Measurements from ENCODE around the gene SLC38A8. TPM values are rescaled to one million over a fixed set of nuclear protein-coding genes. Genes with fewer than 3 reads are reported as not detected.

Gene SLC38A8
- total RNA-seq, 2 donors from 2014 or later: not detected

DNA sequence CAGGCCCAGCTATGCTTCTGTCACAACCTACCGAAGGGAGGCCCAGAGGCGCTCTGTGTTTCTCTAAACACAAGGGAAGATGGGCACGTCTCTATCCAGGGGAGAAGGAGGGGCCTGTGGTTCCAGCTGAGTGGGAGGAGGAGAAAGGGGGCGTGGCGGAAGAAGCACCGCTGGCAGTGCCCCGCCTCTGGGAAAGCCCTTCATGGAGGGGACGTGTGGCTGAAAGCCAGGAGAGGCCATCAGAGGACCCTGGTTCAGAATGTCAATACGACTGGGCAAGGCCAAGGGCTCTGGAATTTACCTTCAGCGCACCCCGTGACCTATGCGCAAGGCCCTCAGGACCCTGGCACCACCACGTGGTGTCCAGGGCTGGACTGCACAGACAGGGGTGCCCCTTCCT, 12.3 kb upstream of the SLC38A8 start:
- DNase-seq: no peak
- intact Hi-C loops (cut with DNase I): no loop called here
- no peak for ATAC-seq

DNA sequence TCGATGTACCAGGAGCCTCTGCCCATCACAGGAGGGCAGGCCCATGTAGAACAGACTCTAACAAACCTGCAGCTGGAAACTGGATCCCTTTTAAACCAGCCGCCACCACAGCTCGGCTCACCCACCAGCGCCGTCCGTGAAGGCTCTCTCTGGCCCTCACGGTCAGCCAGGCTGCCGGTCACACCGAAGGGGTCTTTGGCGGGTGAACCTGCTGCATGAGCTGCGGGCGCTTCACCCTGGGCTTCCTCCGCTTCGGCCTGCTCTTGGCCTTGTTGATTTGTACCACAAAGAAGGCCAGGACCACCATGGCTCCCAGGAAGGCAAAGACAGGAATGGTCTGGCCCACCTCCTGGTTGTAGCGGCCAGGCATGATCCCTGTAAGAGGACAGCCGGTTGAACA, 11.7 kb upstream of the SLC38A8 start:
- DNase-seq (no peak), ATAC-seq (no peak)
- intact Hi-C loops (cut with DNase I): no loop called here

DNA sequence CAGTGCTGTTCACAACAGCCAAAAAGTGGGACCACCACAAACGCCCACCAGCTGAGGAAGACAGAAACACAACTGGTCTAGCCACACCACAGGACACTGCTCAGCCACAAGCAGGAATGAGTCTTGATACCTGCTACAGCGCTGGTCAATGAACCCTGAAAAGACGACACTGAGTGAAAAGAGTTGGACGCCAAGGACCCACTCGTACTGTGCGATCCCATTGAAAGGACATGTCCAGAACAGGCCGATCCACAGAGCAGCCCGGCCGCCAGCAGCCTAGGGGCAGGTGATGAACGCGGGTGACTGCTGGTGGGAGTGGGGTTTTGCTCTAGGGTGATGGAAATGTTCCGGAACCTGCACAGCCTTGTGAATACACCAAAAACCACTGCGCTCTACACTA, 10.6 kb upstream of the SLC38A8 start:
- DNase-seq (peak; percentile 12), ATAC-seq (no peak)
- intact Hi-C loops (cut with DNase I): no loop called here

DNA sequence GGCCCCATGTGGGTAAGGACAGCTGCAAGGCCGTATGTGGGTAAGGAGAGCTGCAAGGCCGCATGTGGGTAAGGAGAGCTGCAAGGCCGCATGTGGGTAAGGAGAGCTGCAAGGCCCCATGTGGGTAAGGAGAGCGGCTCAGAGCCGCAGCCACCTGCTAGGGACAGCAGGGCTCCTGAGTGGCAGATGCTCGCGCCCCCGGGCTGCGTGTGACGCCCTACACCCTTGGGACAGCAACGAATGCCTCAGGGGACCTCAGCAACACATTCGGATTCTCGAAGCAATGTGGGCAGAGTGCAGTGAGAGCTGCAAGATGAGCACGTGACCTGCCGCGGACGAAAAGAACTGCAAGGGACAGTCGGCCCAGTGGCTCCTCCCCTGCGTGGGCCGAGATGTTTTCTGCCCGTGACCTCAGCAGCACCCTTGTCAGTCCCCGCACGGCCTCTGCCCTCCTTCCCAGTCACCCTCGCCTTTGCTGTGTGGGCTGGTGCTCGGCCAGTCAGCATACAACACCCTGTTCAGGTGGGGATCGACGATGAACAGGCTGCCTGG, 9.6 kb upstream of the SLC38A8 start:
- DNase-seq: peak; percentile 19
- peak in 1 of 2 donors; percentile 8 for ATAC-seq
- intact Hi-C loops (cut with DNase I): no loop called here

DNA sequence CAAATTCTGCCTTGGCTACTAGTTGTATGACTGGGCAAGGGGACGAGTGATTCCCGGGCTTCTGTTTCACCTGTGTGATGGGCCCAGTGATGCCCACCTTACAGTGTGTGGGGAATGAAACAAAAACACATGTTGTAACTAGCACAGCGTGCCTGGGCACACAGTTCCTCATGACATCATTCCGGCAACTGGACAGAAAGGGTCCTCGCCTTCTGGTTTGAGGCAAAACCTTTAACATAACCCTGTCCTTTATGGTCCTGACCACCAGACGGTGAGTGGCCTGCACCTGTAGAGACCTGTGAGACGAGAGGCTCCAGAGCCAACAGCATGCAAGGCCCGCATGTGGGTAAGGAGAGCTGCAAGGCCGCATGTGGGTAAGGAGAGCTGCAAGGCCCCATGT, 7.7 kb upstream of the SLC38A8 start:
- intact Hi-C loops (cut with DNase I): no loop called here
- ATAC-seq (no peak), DNase-seq (no peak)

DNA sequence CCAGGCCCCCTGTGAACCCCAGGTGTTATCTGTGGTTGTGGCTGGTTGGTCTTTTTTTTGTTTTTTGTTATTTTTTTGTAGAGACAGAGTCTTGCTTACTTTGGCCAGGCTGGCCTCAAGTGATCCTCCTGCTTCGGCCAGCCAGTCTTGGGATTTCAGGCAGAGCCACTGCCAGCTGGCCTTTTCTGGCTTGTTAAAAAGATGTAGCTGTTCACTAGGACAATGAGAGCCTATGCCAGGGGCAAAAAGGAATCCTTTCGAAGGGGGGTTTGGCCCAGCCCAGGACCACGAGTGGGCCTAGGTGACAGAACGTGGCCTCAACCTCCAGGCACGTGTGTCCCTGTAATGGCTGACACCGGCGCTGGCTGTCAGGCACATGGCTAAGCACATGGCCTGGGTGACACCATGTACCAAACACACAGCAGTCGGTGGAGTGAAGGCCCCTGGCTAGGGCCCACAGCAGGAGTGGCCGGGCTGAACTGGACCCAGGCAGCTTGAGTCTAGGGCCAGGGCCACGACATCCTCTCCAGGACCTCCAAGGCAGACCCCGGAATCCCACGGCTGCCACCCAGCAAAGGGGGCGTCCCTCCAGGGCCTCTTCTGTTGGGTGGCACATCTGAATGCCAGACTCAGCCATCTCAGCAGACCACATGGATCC, 6.9 kb upstream of the SLC38A8 start:
- ATAC-seq: peak in 1 of 2 donors; percentile 10
- intact Hi-C loops (cut with DNase I): no loop called here
- no peak for DNase-seq

DNA sequence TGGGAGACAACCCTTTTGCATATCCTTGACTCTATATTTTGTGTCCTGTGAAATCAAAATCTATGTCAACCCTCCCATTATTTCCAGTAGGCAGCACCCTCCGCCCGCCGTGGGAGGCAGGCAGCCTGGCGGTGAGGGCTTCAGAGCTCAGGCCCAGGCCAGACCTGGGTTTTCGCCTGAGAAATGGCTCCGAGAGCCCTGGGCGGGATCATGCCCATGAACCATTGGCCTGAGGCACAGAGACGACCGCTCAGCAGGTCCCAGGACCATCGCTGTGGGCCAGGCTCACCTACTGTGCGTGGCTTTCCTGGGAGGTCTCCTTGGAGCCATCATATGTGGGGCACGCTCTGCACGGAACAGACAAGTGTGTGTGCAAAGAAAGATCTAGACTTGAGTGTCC, 6.3 kb upstream of the SLC38A8 start:
- DNase-seq: no peak

DNA sequence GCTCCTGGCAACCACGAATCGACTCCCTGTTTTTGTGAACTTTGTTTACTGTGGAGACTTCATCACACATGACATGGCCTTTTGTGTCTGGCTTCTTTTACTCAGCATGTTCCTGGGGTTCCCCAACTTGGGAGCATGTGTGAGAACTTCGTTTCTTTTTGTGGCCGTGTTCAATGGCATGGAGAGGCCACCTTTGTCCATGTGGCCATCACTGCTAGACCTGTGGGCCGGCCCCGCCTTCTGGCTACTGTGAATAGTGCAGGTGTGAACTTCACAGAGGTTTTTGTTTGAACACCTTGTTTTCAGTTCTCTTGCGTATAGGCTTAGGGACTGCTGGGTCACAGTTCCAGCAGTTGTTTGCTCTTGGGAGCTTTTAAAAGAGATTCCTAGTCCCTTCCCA, 5.7 kb upstream of the SLC38A8 start:
- no peak for DNase-seq
- no peak for ATAC-seq
- intact Hi-C loops (cut with DNase I): no loop called here

More for the DNA sequence above, 6.3 kb upstream of the SLC38A8 start:
- ATAC-seq: no peak
- intact Hi-C loops (cut with DNase I): no loop called here

DNA sequence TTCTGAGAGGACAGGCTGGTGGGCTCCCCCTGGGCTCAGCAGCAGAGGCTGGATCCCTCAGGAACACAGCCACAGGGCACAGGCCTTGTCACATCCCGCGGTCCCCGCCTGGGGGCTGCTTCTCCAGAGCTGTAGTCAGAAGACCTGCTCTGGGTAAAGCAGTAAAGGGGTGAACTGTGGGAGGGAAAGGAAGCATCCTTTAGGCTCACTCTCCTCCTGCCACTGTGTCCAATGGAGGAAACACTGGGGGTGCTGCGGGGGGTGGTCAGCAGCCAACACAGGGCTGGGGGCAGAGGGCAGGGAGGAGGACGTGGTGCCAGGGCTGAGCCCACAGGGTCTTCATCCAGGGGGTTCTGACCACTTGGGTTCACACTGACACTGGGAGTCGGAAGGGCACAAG, 5.0 kb upstream of the SLC38A8 start:
- ATAC-seq (no peak), DNase-seq (no peak)
- intact Hi-C loops (cut with DNase I): no loop called here

DNA sequence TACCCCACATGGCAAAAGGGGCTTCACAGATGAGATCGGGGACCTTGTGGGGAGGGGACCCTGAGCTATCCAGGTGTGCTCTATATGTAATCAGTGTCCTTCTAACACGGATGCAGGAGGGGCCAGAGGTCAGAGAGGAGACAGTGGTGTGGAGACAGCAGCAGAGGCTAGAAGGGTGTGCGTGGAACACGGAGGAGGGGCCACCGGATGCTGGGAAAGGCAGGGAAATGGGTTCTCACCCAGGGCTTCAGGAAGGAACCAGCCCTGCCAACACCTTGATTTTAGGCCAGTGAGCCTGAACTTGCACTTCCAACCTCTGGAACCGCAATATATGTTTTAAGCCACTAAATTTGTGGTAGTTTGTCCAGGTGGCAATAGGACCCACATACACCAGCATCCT, 4.6 kb upstream of the SLC38A8 start:
- ATAC-seq (no peak), DNase-seq (no peak)
- intact Hi-C loops (cut with DNase I): no loop called here

DNA sequence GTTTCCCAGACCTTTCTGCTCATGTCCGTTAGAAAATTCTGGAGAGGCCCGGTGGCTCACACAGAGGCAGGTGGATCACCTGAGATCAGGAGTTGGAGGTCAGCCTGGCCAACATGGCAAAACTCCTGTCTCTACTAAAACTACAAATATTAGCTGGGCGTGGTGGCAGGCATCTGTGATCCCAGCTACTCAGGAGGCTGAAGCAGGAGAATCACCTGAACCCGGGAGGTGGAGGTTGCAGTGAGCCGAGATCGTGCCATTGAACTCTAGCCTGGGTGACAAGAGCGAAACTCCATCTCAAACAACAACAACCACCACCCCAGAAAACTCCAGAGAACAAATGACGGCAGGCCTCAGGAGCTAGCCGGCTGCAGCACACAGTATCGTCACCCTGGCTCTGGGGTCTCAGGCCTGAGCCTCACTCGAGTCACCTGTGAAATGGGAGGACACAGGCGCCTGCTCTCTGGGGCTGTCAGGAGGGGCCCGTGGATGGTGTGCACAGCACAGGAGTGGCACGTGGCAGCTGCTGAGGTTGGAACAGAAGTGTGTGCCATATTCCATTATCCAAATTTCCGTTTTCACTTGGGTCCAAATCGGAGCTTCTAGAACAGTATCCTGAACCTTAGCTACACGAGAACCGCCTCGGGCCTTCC, 3.3 kb upstream of the SLC38A8 start:
- ATAC-seq: no peak
- DNase-seq: no peak
- intact Hi-C loops (cut with DNase I): no loop called here

DNA sequence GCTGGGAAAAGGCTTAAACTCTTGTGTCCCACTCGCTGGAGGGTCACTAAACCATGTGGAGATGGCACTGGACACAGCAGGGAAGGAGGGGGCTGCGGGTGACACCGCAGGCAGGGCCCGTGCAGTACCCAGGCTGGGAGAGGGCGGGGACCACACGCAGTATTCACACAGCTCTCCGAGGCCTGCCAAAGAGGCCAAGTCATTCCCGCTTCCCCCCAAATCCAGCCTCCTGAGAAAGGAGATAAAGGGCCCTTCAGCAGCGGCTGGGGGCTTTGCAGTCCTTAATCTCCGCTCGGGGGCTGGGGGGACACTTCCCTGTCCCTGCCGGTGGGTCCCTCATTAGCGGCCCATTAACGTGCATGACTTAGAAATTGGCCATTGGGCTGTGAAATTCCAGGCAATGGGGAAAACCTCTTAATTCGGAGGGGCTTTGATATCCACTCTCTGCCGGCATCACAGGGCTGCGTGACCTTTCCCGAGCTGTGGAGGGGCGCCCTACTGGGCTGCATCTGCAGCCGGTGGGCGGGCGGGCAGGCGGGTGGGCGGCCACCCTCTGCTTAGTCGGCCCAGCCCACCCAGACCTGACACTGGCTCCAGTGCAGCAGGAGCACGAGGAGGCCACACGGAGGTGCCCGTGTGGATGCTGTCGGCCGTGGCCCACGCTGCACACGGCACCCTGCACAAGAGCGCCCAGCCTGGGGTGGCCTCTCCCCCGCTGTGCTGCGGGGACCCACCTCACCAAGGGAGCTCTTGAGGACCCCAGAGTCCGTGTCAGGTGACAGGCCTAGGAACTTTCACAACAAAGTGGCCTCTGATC, 2.6 kb upstream of the SLC38A8 start:
- no peak for ATAC-seq
- intact Hi-C loops (cut with DNase I): no loop called here
- no peak for DNase-seq

DNA sequence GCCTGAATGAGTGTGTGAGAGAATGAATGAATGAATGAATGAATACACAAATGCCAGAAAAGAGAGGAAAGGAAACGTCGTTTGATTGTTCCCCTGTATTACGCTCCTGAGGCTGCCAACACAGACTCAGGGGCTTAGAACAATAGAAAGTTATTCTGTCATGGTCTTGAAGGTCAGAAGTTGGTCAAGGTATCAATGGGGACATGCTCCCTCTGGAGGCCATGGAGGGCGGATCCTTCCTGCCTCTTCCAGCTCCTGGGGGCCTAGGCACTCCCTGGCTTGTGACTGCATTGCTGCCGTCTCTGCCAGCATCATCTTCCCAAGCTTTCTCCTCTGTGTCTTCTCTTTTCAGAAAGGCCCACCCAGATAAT, 1.5 kb upstream of the SLC38A8 start:
- intact Hi-C loops (cut with DNase I): no loop called here
- DNase-seq (no peak), ATAC-seq (no peak)

DNA sequence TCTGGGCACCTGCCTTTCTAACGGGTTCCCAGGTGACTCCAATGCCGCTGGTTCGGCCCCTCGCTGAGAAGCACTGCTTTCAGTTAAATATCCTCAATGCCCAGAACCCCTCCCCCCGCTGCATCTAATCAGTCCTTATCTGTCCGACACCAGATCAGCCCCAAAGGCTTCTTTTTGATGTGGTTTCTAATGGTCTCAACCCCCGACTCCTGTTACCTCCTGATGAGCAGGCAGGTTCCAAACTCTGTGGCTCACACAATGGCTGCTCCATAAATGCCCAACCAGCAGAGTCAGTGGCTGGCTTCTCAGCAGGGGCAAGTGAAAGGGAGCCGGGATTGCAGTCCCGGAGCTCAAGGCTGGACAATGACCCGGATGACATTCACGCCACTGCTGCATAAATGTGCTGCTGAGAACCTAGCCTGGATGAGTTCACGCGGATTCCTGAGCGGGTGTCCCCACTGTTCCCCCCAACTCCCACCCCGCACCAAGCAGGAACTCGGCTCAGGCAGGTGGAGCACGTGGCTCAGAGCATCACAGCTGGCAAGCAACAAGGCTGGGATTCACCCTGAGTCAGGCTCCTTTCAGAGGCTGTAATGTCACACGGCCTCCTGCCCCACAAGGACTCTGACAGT, 1.0 kb upstream of the SLC38A8 start:
- intact Hi-C loops (cut with DNase I): no loop called here
- no peak for DNase-seq
- peak in 1 of 2 donors; percentile 14 for ATAC-seq

DNA sequence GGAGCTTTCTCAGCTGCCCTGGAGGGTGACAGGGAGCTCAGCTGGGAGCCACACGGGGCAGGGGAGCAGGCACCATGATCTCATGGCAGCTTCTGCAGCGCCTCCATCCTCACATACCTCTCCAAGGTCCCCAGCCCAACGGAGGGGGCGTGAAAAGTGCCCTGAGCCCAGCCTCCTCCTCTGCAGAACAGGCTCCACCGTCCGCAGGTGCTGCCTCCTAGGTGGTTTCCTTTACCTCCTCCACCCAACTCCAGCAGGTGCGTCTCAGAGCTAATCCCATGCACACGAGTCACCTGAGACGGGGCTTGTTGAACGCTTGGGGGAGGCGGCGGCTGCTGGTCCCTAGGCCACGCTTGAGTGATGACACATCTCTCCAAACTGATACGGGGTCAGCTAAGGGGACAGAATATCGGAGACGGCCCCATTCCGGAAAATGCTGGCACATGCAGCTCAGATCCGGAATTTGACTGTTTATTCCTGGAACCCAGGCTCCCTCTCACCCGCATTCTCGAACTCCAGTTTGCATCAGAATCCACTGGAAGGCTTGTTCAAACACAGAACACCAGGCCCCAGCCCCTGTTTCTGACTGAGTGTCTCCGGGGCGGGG, 387 bp upstream of the SLC38A8 start:
- no peak for DNase-seq
- intact Hi-C loops (cut with DNase I): no loop called here
- ATAC-seq: no peak

DNA sequence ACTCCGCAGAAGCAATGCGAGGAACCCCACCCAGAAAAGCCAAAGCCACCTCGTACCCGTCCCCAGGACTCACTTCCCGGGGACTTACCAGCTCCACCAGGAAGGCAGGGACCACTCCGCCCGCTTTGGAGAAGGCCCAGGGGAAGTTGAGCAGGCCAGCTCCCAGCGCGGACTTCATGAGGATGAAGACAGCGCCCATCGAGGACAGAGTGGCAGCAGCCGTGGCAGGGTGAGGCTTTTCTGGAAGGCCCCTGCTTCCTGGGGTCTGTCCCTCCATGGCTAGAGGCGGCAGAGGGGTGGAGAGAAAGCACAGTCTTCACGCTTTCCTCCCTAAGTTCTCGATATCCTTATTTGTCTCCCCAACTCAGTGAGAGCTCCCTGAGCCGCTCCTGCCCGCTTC, 714 bp downstream of the SLC38A8 start:
- DNase-seq: no peak
- no peak for ATAC-seq
- intact Hi-C loops (cut with DNase I): no loop called here

DNA sequence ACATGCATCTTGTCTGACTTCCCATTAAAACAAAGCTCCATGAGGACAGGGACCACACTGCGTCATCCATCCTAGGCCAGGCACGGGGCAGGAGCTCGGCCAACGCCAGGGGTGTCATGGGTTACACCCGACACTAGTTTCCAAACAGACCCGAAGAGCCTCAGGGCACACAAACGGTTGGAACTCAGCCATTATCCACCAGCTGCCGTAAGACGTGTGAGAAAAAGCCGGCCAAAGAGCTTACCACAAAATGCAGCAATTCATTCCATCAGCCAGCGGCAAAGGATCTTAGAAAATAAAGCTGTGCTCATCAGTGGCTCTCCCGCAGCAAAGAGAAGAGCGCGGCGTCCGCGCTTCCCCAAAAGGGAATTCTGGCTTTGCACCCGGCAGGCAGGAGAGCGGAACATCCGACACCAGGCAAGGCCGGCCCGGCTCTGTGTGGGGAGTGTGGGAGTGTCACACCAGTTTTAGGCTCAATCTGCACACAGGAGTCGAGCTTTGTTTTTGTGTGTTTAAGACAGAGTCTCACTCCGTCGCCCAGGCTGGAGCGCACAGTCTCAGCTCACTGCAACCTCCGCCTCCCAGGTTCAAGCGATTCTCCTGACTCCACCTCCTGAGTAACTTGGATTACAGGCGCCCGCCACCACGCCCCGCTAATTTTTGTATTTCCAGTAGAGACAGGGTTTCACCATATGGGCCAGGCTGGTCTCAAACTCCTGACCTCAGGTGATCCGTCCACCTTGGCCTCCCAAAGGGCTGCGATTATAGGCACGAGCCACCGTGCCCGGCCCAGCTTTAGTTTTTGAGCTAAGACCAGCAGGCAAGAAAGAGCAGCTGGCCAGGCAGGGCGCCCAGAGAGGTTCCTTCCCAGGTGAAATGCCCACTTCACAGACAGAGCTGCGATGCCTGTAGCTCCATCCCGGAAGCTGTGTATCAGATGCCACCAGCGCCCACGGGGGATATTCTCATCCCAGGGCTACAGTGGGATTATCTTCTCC, 1.5 kb downstream of the SLC38A8 start:
- intact Hi-C loops (cut with DNase I): no loop called here
- DNase-seq (no peak), ATAC-seq (peak in 1 of 2 donors; percentile 46)

DNA sequence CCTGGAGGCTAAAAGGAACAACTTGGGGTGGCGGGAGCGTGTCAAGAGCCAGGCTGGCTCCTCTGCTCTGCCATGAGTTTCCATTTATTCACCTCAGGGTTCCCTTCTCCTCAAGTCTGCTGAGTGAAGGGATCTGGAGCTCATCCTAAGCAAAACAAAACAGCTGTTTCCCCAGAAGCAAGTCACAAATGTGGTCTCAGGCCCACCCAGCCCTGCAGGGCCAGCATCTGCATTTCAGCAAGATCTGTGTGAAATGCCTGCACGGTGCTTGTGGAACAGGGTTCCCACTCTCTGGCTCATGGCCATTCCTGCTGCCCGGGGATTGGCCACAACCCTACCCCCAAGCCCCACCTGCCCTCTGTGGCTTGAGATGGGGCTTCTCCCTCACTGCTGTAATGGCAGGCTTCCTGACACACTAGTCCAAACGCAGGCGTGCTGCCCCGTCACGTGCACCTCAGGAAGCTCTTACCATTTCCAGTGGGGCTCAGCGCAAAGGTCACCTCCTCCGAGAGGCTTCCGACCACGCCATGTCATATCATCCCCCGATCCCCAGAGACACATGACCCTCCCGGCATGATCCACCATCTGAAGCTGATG, 2.3 kb downstream of the SLC38A8 start:
- ATAC-seq (no peak), DNase-seq (no peak)
- intact Hi-C loops (cut with DNase I): no loop called here

Measured in left cardiac atrium (tissue), 4 donors.